ENCODE measurements around the gene C1R. TPM values are rescaled to one million over a fixed set of nuclear protein-coding genes. Genes with fewer than 3 reads are reported as not detected.

C1R gene
- 0.77 and 1.1 TPM in 2 replicates for total RNA-seq

DNA sequence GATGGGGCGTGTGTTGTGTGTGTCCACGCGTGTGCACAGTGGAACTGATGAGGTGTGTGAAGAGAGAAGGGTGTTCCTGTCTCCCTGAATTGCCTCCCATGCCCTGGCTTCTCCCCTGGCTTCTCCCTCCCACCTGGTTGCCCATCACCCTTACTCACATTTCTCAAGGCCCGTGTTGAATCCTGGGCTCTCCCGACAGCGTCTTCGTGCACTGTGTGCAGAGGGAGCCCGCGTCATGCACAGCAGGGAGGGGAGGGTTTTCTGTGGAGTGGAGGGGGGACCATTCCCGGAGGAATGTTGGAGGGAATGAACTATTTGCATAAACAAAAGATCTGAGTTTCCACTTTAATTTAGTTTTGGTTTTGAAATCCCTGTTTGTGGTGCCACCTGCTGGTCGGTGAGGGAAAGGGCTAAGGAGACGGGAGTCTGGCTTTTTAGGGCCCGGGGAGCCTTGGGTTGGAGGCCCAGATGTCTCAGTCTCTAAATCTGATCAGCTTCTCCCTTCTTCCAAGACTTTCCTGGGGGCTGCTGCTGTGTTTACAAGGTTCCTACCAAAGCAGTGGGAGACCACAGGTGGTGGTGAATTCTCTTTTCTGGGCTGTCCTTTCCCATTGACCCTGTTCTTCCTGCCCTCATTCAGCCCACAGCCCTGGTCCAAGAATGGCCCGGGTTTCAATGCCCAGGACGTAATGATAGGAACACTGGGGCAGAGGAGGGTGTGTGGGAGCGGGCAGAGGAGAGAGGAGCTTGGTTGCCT lies at the start of gene C1R:
C1R (minus strand) TSS at position 217 of the 757 bp plus-strand sequence; CDS start at position 160, 57 bp downstream.
- peak; percentile 14 to 41 for DNase-seq (ENCODE audit: low read depth in 2 of 2)

DNA sequence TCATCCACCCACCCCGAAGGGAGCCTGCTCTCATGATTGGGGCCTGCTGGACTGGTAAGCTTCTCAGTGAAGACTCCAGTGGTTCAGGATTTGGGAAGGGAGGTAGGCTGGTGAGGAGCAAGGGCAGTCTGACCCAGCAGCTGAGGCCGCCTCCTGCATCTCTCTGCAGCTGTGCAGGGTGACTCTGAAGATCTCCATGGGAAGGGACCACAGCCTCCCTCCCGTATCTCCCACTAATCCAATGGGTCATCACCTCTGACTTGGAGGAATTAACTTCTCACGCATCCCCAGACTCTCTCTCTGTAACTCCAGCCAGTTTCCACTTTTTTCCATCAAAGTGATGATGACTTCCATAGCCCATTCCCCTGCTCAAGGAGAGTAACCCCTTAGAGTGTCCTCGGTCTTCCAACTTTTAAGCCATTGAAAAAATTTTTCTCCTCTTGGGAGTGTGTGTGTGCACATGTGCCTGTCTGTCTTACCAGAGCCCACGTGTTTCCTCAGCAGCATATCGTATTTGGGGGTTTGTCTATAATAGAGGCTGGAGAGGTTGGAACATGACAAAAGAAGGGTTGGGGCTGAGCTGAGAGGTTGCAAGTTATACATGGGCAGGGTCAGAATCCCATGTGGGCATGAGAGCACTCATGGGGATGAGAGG lies 49.2 kb upstream of the C1R start:
- DNase-seq (ENCODE audit: low read depth in 2 of 2), result no peak

DNA sequence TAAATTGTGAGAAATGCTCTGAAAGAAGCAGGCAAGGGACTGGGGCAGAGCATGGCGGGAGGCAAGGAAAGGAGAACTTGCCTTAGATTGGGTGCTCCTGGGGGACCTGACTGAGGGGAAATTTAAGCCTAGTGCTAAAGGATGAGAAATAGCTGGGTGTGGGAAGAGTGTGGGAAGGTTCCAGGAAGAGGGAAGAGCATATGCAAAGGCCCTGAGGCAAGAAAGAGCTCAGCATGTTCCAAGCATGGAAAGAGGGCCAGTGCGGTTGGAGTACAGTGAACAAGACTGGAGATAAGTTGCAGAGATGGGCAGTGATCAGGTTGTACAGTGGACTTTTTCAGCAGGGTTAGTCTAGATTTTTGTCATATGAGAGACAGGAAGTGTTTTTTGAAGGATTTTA lies 47.0 kb upstream of the C1R start:
- no peak for DNase-seq (ENCODE audit: low read depth in 2 of 2)

DNA sequence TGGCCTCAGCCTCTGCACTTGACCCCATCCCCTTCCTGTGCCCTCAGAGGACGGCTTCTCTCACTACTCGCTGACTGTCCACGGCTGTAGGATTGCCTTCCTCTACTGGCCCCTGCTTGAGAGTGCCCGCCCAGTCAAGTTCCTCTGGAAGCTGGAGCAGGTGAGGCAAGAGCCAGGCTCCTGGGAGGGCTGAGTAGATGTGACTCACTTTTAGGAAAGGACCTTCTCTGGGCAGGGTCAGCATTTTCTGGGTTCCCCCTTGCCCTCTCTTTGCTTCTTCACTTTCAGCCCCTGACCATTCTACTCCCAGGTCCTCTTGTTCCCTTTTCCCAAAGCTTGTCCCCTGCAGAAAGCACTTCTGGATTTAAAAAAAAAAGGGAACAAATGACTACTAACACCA lies 45.7 kb upstream of the C1R start:
- no peak for DNase-seq (ENCODE audit: low read depth in 2 of 2)

DNA sequence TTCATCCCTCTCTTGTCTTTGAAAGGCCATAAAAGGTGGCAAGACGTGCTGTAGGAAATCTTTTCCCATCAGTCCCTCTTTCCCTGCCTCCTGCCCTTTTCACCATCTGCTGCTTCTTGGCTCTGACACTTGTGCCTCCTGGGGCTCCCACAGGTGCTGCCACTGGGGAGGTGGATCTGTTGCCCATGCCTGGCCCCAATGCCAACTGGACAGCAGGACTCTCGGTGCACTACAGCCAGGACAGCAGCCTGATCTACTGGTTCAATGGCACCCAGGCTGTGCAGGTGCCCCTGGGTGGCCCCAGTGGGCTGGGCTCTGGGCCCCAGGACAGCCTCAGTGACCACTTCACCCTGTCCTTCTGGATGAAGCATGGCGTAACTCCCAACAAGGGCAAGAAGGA lies 44.4 kb upstream of the C1R start:
- no peak for DNase-seq (ENCODE audit: low read depth in 2 of 2)

DNA sequence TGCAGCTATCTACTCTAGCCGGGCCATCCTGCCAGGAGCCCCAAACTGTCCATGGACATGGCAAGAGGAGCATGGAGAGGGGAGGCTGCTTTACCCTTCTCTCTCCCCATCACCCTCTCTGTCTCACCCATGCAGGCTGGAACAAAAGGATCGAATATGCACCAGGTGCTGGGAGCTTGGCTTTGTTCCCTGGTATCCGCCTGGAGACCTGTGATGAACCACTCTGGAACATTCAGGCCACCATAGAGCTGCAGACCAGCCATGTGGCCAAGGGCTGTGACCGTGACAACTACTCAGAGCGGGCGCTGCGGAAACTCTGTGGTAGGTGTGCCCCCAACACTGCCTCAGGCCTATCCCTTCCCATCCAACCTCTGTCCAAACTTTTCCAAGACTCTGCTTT lies 43.8 kb upstream of the C1R start:
- DNase-seq (ENCODE audit: low read depth in 2 of 2), result no peak

DNA sequence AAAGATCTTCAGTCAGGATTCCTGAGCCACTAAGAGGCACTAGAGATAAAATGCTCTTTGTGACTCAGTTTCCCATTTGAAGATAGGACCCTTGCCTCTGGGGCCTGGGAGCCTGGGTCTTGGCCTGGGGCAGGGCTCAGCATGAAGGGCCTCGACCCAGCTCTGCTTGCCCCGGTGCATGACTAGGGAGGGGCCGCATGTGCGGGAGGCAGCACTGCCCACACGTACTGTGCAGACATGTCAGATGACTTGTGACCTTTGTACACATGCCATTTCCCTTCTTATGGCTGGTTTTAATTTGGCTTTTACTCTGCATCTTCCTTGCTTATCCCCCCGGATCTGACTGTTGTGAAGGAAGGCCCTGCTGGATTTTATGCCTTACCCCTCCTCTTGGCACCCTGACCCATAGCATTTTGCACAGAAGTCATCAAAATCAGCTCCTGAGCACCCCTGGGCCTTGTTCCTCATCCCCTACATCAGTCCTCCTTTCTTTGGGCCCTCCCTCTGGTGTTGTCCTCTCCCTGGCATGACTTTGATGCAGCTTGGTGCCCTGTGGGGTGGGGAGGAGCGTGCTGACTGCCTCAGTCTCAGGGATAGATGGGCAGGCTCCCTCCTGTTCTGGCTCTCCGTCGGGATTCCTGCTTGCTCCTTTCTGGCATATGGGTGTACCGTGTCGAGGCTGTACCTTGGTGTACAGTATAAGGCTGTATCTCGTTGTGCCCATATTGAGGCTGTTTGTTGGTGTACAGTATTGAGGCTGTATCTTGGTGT lies 42.3 kb upstream of the C1R start:
- DNase-seq (ENCODE audit: low read depth in 2 of 2), result no peak

DNA sequence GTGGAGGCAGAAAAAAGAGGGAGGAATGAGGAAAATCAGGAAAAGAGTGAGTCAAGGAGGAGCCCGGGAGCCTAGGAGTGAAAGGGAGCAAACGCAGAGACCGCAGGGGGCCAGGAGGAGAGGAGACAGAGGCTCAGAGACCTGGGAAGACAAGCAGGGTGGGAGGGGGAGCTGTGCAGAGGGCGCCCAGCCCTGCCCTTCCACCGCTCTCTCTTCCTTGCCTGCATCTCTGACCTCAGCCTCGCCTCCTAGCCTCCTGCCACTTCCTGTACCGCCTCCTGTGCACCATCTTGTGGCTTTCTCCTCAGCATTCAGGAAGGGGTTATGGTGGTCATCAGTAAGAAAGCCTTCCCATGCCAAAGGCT lies 39.2 kb upstream of the C1R start:
- no peak for DNase-seq (ENCODE audit: low read depth in 2 of 2)

DNA sequence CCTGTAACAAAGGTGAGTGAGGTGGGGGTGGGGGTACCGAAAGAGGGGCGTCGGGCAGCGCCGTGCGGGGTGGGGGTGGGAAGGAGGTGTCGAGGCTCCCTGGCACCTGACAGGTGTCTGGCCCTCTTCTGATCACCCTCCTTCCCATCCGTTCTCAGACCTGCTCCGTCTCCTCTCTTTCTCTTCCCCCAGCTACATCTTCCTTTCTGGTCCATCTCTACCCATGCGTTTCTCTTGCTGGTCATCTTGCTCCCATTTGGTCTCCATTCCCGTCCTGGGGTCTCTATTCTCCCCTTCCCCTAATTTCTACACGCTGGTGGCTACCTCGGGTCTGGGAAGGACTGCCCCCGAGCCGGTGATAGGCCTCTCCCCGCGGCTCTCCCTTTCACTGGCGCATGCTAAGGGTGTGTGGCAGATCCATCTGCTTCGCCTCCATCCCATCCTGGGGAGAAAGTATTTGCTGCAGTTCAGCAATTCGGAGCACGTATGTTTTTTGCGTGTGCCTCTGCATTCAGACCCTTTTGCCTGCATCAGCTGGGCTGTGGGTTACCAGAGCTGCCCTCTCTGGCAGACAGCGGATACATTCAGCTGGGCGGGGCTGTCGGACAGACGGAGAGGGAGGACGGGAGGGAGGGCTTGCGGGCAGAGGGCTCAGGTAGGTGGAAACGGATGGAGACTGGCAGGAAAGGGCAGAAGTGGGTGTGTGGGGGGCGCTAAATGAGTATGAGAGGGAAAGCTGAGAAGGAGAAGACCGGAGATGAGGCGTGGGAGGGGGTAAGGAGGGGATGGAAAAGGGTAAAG lies 38.7 kb upstream of the C1R start:
- DNase-seq (ENCODE audit: low read depth in 2 of 2), result peak in 1 of 2 donors; percentile 42

DNA sequence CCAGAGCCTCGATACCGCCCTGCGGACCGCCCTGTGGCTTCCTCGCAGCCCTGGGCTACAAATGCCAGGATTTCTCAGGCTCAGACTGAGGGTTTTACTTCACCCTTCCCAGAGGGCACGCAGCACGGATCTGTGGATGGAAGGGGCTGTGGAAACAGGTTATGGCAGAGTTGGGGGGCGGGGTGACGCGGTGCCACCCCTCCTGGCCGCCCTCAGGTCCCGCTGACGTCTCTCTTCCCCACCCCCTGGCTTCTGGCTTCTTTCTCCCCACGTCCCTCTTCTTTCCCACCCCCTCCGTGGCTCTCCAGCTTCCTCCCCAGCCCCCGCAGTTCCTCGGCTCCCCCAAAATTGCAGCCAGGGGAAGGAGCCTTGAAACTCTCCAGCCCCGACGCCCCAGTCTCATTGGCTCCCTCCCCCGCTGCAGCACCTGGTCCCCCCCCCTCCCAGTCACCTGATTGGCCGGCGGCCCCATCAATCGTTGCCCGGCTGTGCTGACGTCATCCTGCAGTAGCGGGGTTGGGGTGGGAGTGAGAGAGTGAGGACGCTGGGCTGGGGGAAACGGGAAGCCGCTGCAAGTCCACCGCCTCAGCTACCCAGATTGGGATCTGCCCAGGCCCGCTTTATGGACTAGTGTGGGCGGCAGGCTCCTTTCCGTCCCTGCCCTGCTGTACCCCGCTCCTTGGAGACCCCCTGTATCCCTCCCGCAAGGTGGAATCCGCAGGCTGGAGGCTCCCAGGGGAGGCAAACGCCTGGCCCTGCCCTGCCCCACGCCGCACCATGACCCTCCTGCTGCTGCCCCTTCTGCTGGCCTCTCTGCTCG lies 37.8 kb upstream of the C1R start, which contains the start of gene CLSTN3:
CLSTN3 (plus strand) TSS at position 500 of the 820 bp plus-strand sequence; CDS start at position 778, 278 bp downstream.
- peak; percentile 55 to 83 for DNase-seq (ENCODE audit: low read depth in 2 of 2)

DNA sequence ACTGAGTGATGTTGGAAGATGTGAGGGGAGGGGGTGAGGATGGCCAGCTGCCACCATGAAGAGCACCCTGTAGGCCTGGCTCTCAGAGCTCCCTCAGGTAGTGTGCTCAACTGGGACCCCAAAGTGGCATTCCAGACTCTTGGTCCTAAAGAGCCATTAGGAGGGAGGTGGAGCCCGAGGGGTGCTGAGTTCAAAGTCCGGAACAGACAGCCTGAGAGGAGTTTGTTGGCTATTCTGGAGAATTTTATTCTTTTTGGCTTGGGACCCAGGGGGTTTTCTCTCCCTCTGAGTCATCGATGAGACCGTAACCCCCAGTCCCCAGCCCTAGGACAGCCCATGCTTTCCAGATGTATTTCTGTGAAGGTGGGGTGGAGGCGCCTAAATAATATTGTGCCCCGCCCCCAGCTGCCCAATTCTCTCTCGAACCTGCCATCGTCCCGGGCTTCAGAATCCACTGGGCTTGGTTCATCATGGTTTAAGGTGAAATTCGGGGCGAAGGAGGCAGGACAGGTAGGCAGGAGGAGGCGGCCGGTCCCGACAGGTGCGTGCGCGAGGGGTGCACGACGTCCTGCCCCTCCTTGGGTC lies 37.1 kb upstream of the C1R start:
- DNase-seq (ENCODE audit: low read depth in 2 of 2), result no peak

DNA sequence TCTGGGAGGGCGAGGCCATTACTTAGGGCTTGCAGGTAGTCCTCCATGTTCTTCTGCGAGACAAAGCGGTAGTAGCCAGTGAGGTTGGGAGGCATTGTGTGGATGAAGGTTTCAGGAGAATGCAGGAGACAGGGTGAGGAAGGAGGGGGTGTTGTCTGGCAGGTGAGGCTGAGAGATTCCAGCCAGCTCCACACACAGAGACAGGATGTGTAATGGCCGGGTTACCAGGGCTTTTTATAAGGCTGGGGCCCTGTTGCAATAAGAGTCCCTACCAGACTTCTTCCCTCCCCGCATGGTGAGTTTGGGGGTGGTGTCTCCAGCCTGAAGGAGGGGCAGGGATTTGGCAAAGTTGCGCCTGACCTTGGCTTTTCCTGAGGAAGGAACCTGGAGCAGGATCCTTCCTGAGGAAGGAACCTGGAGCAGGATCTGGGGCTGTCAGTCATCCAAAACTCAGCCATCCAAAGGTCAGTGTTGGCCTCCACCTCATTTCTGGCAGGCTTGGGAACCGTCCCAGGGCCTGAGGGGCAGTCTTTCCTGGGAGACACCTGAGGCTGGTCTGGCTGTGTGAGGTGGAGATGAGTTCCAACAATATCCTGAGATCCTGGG lies 36.5 kb upstream of the C1R start, which contains the start of gene RBP5:
RBP5 (minus strand) TSS at position 209 of the 606 bp plus-strand sequence; CDS start at position 95, 114 bp downstream.
- no peak for DNase-seq (ENCODE audit: low read depth in 2 of 2)

DNA sequence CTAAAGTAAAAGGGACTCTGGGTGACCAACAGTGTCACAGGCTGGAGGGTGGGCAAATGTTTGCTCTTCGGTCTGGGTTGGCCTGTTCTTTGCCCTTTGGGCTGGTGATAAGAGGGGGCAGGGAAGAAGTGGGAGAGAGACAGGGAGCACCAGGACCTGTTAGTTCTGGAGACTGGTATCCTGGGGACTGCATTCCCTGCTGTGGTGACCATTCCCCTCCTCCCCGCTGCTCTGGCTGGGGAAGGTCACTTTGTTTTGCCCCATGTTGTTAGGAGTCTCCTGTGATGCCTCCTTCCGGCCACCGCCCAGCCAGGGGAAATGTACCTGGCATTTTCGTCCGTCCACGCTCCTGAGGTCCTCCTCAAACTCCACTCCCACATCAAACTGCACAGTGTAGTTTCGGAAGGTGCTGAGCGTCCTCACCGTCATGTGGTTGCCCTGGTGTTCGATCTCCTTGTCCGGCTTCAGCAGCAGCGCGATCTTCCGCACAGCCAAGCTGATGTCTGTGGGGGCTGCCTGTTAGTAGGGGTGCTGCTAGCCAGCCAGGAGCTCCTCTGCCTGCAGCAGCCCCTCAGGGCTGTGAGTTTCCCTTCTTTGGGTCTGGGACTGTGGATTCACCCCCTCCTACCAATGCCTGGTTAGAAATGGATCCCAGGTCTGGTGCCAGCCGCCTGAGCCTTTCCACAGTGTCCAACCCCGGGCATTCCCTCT lies 35.8 kb upstream of the C1R start:
- DNase-seq (ENCODE audit: low read depth in 2 of 2), result no peak

DNA sequence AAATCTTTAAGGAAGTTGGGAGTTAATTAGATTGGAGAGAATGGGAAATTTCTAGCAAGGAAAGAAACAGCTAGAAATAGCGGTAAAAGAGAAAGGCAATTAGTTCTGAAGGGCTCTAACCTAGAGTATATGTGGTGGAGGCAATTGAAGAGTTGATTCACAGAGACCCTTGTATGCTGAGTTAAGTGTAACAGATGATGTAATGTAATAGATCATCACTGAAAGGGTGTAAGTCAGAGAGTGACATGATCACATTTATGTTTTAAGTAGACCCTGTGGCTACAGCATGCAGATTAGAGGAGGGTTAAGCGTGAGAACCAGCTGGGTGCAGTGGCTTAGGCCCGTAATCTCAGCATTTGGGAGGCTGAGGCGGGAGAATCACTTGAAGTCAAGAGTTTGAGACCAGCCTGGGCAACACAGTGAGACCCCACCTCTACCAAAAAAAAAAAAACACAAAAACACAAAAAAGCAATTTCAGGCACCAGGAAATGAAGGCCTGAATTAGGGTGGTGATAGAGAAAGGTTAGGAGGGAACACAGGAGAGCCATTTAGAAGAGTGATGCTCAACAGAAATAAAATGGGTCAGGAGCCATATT lies 33.5 kb upstream of the C1R start:
- DNase-seq (ENCODE audit: low read depth in 2 of 2), result no peak

DNA sequence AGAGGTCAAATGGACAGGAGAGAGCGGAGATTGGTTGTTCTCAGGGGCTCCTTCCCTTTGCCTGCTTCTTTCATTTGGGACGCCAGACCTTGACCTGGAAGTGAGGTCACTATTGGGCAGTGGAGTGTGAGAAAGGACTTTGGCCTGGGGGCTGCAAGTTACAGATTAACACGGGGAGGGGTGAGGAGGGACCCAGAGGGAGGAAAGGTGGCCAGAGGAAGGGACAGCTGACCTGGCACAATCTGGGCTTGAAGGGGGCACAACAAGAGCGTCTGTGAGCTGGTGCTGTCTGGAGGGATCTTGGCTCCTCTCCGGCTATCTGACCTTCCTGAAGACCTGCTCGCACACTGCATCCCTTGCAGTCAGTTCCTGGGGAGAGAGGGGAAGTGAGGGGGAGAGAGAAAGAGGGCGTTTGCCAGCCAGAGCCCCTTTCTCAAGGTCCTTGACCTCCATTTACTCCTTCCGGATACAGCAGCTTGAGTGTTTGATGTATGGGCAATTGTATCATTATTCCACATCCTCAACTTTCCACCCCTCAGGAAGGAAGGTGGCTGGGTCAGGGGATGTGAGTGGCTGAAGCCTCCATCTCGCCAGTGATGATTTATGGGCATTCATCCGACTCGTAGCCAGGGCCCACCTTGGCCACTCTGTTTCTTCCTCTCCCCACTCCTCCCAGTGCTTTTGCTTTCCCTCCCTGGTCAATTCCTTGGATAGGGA lies 31.7 kb upstream of the C1R start:
- peak in 1 of 2 donors; percentile 66 for DNase-seq (ENCODE audit: low read depth in 2 of 2)

DNA sequence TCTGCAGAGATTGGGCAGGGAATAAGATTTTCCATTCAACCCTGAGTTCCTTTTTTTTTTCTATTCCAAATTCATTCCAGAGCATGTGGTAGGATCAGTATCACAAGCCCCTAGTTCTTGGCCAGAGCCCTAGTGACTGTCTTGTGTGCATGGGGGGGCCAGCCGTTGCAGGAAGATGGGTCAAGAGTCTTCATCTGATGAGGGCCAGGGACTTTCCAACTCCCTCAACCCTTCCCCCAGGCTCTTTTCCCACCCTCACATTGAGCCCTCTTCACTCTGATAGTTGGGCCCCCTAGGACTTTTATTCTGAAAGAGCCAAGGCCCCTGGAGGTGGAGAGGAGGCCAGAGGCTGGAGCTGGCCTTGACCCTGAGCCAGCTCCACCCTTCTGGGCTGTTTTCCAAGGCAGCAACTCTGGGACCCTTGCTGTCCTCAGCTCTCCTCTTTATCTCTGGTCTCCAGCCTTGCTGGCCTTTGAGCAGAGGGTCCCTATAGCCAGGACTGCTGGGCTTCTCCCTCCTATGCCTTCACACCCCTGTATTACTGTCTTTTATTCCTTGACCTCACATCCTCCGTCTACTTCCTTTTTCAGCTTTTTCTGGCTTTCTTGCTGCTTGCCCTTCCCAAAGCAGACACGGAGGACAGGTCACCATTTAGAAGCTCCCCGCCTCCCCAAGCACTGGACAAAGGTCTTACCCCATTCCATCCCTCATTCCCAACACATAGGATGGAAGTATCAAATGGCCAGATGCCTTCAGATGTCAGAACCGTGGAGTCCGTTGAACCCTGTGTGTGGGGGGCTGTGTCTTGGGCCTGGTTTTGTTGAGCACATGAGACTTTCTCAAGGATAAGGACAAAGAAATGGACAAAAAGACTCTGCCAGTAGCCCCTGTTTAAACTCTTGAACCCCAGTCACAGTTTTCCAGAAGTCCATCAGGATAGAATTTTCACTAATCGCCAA lies 30.8 kb upstream of the C1R start:
- no peak for DNase-seq (ENCODE audit: low read depth in 2 of 2)

DNA sequence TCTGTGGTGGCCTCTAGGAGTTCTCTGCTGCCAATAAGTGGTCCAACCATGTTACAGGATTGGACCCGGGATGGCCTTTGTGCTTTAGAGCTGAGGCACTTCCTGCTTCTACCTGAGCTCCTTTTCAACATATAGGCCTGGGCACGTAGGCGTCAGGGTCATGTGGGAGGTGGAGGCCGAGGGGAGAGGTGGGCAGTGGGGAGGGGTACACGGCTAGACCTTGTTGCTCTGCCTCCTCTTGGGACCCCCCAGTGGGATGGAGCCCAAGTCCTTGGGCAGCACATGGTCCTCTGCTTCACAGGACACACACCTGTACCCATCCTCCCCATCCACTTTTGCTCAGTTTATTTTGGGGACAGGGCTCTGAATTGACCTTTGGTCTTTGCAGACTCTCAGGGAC lies 29.1 kb upstream of the C1R start:
- DNase-seq (ENCODE audit: low read depth in 2 of 2), result no peak

Data from dermis microvascular lymphatic vessel endothelial cell (primary cell).